ENCODE results near the gene MSI1. TPM values are rescaled to one million over a fixed set of nuclear protein-coding genes. Genes with fewer than 3 reads are reported as not detected.

MSI1 gene
- total and polyA plus RNA-seq, 2 experiments from 2014 or later: 12.8 to 16.9 TPM

DNA sequence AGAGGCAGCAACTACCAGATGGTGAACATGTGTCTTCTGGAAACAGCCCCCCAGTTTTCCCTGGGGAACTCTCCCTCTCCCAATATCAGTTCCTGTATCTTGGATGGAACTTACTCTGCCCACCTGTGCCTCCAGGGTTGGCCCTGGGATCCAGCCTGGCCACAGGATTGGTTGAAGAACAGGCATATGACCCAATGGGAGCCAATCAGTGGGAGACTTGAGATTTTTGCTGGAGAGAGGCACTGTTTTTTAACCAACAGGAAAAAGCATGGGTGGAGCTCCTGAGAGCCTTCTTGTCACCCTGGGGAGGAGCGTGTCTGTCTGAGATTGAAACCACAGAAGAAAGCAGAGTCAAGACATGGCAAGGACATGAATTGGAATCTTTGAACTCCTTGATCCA lies 35.3 kb upstream of the MSI1 start (continued):
- TF ChIP-seq, protein P1, sequence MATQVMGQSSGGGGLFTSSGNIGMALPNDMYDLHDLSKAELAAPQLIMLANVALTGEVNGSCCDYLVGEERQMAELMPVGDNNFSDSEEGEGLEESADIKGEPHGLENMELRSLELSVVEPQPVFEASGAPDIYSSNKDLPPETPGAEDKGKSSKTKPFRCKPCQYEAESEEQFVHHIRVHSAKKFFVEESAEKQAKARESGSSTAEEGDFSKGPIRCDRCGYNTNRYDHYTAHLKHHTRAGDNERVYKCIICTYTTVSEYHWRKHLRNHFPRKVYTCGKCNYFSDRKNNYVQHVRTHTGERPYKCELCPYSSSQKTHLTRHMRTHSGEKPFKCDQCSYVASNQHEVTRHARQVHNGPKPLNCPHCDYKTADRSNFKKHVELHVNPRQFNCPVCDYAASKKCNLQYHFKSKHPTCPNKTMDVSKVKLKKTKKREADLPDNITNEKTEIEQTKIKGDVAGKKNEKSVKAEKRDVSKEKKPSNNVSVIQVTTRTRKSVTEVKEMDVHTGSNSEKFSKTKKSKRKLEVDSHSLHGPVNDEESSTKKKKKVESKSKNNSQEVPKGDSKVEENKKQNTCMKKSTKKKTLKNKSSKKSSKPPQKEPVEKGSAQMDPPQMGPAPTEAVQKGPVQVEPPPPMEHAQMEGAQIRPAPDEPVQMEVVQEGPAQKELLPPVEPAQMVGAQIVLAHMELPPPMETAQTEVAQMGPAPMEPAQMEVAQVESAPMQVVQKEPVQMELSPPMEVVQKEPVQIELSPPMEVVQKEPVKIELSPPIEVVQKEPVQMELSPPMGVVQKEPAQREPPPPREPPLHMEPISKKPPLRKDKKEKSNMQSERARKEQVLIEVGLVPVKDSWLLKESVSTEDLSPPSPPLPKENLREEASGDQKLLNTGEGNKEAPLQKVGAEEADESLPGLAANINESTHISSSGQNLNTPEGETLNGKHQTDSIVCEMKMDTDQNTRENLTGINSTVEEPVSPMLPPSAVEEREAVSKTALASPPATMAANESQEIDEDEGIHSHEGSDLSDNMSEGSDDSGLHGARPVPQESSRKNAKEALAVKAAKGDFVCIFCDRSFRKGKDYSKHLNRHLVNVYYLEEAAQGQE (IDR thresholded peaks at IDR 0.05; ENCODE audit: unreplicated experiment): no peak
- TF ChIP-seq NANOG (IDR thresholded peaks at IDR 0.05; ENCODE audit: borderline replicate concordance): no peak

DNA sequence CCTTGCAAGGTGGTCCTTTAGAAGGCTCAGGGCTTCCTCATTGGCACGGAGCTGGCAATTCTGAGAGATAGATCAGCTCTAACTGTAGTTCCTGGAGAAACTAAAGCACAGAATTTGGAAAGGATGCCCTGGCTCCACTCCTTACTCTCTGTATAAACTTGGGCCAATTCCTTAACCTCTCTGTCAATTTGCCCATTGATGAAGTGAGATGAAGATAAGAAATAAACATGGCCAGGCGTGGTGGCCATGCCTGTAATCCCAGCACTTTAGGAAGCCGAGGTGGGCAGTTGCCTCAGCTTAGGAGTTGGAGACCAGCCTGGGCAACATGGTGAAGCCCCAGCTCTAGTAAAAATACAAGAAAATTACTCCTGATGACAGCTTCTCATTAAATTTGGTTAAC lies 34.9 kb upstream of the MSI1 start:
- H3K27me3 Mint-ChIP-seq (ENCODE audit: insufficient read depth, low read depth, poor library complexity): peaks cover 10% of the 10 kb centered on the region
- no peaks in the 10 kb centered on the region for H3K9me3 Mint-ChIP-seq
- Histone ChIP-seq H3K27me3 (ENCODE audit: insufficient read depth) (no peaks in the 10 kb centered on the region), H3K36me3 (ENCODE audit: insufficient read depth) (no peaks in the 10 kb centered on the region), H2AFZ (no peak overlapping the region; the same call in 1 of the 2 replicates), H3K4me2 (no peak overlapping the region), H3F3A (replicated peaks; ENCODE audit: low read depth) (peaks cover 9% of the 10 kb centered on the region; the same call in 1 of the 2 replicates), H3K4me1 (ENCODE audit: insufficient read depth) (peaks cover 19% of the 10 kb centered on the region; the same call in 1 of the 2 replicates), H3K9me2 (ENCODE audit: insufficient read depth) (no peaks in the 10 kb centered on the region), H4K20me1 (replicated peaks; ENCODE audit: insufficient read depth) (no peaks in the 10 kb centered on the region), H3K4me3 (no peak overlapping the region), H3K79me2 (replicated peaks; ENCODE audit: insufficient read depth) (no peaks in the 10 kb centered on the region), H3K27ac (ENCODE audit: low read depth) (no peak overlapping the region)
- ATAC-seq (no peak), DNase-seq (ENCODE audit: low spot score) (no peak)
- no peak overlapping the region for H3K27ac Mint-ChIP-seq
- no peaks in the 10 kb centered on the region for H3K36me3 Mint-ChIP-seq (ENCODE audit: low read depth)
- H3K4me3 Mint-ChIP-seq: no peak overlapping the region
- H3K4me1 Mint-ChIP-seq: peaks cover 17% of the 10 kb centered on the region
- no peak for TF ChIP-seq POLR2AphosphoS5 (IDR thresholded peaks at IDR 0.05; ENCODE audit: low read depth)
- TF ChIP-seq JUNB (IDR thresholded peaks at IDR 0.05; ENCODE audit: unreplicated experiment): no peak
- TF ChIP-seq, protein P1 (IDR thresholded peaks at IDR 0.05; ENCODE audit: unreplicated experiment): no peak
- no peak for TF ChIP-seq ZNF114 (CRISPR knock-in tag; IDR thresholded peaks at IDR 0.05)
- TF ChIP-seq, protein P2, sequence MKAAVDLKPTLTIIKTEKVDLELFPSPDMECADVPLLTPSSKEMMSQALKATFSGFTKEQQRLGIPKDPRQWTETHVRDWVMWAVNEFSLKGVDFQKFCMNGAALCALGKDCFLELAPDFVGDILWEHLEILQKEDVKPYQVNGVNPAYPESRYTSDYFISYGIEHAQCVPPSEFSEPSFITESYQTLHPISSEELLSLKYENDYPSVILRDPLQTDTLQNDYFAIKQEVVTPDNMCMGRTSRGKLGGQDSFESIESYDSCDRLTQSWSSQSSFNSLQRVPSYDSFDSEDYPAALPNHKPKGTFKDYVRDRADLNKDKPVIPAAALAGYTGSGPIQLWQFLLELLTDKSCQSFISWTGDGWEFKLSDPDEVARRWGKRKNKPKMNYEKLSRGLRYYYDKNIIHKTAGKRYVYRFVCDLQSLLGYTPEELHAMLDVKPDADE (IDR thresholded peaks at IDR 0.05): no peak
- TF ChIP-seq, protein P3, sequence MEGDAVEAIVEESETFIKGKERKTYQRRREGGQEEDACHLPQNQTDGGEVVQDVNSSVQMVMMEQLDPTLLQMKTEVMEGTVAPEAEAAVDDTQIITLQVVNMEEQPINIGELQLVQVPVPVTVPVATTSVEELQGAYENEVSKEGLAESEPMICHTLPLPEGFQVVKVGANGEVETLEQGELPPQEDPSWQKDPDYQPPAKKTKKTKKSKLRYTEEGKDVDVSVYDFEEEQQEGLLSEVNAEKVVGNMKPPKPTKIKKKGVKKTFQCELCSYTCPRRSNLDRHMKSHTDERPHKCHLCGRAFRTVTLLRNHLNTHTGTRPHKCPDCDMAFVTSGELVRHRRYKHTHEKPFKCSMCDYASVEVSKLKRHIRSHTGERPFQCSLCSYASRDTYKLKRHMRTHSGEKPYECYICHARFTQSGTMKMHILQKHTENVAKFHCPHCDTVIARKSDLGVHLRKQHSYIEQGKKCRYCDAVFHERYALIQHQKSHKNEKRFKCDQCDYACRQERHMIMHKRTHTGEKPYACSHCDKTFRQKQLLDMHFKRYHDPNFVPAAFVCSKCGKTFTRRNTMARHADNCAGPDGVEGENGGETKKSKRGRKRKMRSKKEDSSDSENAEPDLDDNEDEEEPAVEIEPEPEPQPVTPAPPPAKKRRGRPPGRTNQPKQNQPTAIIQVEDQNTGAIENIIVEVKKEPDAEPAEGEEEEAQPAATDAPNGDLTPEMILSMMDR (conservative IDR thresholded peaks at IDR 0.05; ENCODE audit: low read depth in 2 of 2): no peak
- TF ChIP-seq, protein P4, sequence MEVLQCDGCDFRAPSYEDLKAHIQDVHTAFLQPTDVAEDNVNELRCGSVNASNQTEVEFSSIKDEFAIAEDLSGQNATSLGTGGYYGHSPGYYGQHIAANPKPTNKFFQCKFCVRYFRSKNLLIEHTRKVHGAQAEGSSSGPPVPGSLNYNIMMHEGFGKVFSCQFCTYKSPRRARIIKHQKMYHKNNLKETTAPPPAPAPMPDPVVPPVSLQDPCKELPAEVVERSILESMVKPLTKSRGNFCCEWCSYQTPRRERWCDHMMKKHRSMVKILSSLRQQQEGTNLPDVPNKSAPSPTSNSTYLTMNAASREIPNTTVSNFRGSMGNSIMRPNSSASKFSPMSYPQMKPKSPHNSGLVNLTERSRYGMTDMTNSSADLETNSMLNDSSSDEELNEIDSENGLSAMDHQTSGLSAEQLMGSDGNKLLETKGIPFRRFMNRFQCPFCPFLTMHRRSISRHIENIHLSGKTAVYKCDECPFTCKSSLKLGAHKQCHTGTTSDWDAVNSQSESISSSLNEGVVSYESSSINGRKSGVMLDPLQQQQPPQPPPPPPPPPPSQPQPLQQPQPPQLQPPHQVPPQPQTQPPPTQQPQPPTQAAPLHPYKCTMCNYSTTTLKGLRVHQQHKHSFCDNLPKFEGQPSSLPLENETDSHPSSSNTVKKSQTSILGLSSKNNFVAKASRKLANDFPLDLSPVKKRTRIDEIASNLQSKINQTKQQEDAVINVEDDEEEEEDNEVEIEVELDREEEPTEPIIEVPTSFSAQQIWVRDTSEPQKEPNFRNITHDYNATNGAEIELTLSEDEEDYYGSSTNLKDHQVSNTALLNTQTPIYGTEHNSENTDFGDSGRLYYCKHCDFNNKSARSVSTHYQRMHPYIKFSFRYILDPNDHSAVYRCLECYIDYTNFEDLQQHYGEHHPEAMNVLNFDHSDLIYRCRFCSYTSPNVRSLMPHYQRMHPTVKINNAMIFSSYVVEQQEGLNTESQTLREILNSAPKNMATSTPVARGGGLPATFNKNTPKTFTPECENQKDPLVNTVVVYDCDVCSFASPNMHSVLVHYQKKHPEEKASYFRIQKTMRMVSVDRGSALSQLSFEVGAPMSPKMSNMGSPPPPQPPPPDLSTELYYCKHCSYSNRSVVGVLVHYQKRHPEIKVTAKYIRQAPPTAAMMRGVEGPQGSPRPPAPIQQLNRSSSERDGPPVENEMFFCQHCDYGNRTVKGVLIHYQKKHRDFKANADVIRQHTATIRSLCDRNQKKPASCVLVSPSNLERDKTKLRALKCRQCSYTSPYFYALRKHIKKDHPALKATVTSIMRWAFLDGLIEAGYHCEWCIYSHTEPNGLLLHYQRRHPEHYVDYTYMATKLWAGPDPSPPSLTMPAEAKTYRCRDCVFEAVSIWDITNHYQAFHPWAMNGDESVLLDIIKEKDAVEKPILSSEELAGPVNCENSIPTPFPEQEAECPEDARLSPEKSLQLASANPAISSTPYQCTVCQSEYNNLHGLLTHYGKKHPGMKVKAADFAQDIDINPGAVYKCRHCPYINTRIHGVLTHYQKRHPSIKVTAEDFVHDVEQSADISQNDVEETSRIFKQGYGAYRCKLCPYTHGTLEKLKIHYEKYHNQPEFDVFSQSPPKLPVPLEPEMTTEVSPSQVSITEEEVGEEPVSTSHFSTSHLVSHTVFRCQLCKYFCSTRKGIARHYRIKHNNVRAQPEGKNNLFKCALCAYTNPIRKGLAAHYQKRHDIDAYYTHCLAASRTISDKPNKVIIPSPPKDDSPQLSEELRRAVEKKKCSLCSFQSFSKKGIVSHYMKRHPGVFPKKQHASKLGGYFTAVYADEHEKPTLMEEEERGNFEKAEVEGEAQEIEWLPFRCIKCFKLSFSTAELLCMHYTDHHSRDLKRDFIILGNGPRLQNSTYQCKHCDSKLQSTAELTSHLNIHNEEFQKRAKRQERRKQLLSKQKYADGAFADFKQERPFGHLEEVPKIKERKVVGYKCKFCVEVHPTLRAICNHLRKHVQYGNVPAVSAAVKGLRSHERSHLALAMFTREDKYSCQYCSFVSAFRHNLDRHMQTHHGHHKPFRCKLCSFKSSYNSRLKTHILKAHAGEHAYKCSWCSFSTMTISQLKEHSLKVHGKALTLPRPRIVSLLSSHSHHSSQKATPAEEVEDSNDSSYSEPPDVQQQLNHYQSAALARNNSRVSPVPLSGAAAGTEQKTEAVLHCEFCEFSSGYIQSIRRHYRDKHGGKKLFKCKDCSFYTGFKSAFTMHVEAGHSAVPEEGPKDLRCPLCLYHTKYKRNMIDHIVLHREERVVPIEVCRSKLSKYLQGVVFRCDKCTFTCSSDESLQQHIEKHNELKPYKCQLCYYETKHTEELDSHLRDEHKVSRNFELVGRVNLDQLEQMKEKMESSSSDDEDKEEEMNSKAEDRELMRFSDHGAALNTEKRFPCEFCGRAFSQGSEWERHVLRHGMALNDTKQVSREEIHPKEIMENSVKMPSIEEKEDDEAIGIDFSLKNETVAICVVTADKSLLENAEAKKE (CRISPR knock-in tag; IDR thresholded peaks at IDR 0.05): no peak
- TF ChIP-seq CREB1 (CRISPR knock-in tag; IDR thresholded peaks at IDR 0.05; ENCODE audit: low read depth): no peak
